Natural killer cell (primary cell): ENCODE data around the gene PTP4A2. TPM values are rescaled to one million over a fixed set of nuclear protein-coding genes. Genes with fewer than 3 reads are reported as not detected.

ENCODE experiments used
- ATAC-seq, 3 donors: fragments of 150-1000 bp in 2 of 3; fragments of 200-7000 bp in 1 of 3; cut with Tn5 transposase; 1 replicate in 1 of 3; 2 replicates in 2 of 3; pipeline ENCODE4 v1.10.0; 2021; ENCODE audit warnings: mild to moderate bottlenecking in 2 of 3, moderate library complexity in 2 of 3
- DNase-seq, 2 donors: peaks; one replicate each; pipeline versions ENCODE4 v3.0.0 to v3.0.0-alpha.2; 2013 to 2021; ENCODE audit warnings: mixed read lengths in 1 of 2
- H3K27ac ChIP-seq: one replicate; pipeline ENCODE4 v1.5.1; 2013; ENCODE audit warnings: mild to moderate bottlenecking, low read length
- H3K27me3 ChIP-seq: one replicate; pipeline ENCODE4 v1.6.1; 2013; ENCODE audit warnings: low read length; ENCODE audit not compliant: control insufficient read depth, insufficient read depth
- H3K36me3 ChIP-seq: one replicate; pipeline ENCODE4 v1.6.1; 2013; ENCODE audit warnings: low read length; ENCODE audit not compliant: control insufficient read depth, insufficient read depth
- H3K4me1 ChIP-seq: one replicate; pipeline ENCODE4 v1.6.1; 2013; ENCODE audit warnings: low read length; ENCODE audit not compliant: control insufficient read depth, insufficient read depth
- H3K4me3 ChIP-seq: one replicate; pipeline ENCODE4 v1.5.1; 2013; ENCODE audit warnings: low read length
- H3K9me3 ChIP-seq: one replicate; pipeline ENCODE4 v1.6.1; 2013; ENCODE audit warnings: low read length; ENCODE audit not compliant: control insufficient read depth, insufficient read depth
- H3K27ac Mint-ChIP-seq, 2 donors: one replicate each; pipeline ENCODE4 v1.8.0; 2022; ENCODE audit warnings: mild to moderate bottlenecking in 2 of 2, mixed read lengths in 2 of 2, moderate library complexity in 1 of 2
- H3K27me3 Mint-ChIP-seq, 2 donors: one replicate each; pipeline ENCODE4 v1.8.0; 2022; ENCODE audit warnings: low read depth in 2 of 2, mixed read lengths in 2 of 2
- H3K36me3 Mint-ChIP-seq: one replicate; pipeline ENCODE4 v1.8.0; 2022; ENCODE audit warnings: mixed read lengths
- H3K4me1 Mint-ChIP-seq, 2 donors: one replicate each; pipeline ENCODE4 v1.8.0; 2022; ENCODE audit warnings: mixed read lengths in 2 of 2
- H3K4me3 Mint-ChIP-seq: one replicate; pipeline ENCODE4 v1.8.0; 2022; ENCODE audit warnings: mild to moderate bottlenecking, moderate library complexity, mixed read lengths
- H3K9me3 Mint-ChIP-seq, 2 donors: one replicate each; pipeline ENCODE4 v1.8.0; 2022; ENCODE audit warnings: mixed read lengths in 2 of 2
- WGBS: methylation state at CpG from one replicate; pipeline ENCODE4 v1.1.7; 2013; ENCODE audit warnings: missing lambda C conversion rate; ENCODE audit not compliant: insufficient coverage; 5-methylcytosine and 5-hydroxymethylcytosine counted together
- intact Hi-C: fragments of 100-400 bp; cut with micrococcal nuclease; formaldehyde crosslinking; loops from one replicate; pipeline ENCODE4 v1.14.2; 2022
- total RNA-seq, 4 donors: library from RNA; stranded (reverse); fragments of 120-200 nt in 1 of 4; gene quantifications; one replicate each; pipeline versions ENCODE4 v1.2.3 to v1.2.4, GENCODE V29; 2013 to 2022
- TF ChIP-seq, protein P1 (sequence below): fragments of 200-600 bp; IDR thresholded peaks from one replicate; pipeline ENCODE4 v1.8.0; 2022; ENCODE audit warnings: antibody characterized with exemption

The PTP4A2 gene
- total RNA-seq, 3 donors from 2014 or later (not counting 1 experiment from before 2014, with no cell fraction given), result 435 to 527 (median 443) TPM

DNA sequence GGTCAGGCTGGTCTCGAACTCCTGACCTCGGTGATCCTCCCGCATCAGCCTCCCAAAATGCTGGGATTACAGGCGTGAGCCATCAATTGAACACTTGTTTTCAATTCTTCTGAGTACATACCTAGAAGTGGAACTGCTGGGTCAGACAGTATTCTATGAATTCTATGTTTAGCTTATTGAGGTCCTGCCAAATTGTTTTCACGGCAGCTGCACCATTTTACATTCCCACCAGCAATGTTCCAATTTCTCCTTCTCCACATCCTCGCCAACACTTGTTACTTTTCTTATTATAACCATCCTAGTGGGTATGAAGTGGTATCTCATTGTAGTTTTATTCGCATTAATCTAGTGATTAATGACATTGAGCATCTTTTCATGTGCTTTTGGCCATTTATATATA, 49.9 kb downstream of the PTP4A2 start:
- H3K27ac ChIP-seq, result no peak overlapping the region
- ATAC-seq (no peak), DNase-seq (no peak)
- no peaks in the 10 kb centered on the region for H3K36me3 Mint-ChIP-seq
- H3K4me3 Mint-ChIP-seq, result no peak overlapping the region
- intact Hi-C loops, result loop anchor here (5.0 kb wide), 1 partner anchor 49 kb away; the partner anchor contains the start of gene PTP4A2
- H3K36me3 ChIP-seq, result no peaks in the 10 kb centered on the region
- peaks cover 19% of the 10 kb centered on the region for H3K4me1 ChIP-seq
- no peaks in the 10 kb centered on the region for H3K27me3 ChIP-seq
- H3K9me3 Mint-ChIP-seq, result no peaks in the 10 kb centered on the region
- H3K27ac Mint-ChIP-seq, result peak overlapping the region; percentile 90 to 97
- TF ChIP-seq, protein P1, sequence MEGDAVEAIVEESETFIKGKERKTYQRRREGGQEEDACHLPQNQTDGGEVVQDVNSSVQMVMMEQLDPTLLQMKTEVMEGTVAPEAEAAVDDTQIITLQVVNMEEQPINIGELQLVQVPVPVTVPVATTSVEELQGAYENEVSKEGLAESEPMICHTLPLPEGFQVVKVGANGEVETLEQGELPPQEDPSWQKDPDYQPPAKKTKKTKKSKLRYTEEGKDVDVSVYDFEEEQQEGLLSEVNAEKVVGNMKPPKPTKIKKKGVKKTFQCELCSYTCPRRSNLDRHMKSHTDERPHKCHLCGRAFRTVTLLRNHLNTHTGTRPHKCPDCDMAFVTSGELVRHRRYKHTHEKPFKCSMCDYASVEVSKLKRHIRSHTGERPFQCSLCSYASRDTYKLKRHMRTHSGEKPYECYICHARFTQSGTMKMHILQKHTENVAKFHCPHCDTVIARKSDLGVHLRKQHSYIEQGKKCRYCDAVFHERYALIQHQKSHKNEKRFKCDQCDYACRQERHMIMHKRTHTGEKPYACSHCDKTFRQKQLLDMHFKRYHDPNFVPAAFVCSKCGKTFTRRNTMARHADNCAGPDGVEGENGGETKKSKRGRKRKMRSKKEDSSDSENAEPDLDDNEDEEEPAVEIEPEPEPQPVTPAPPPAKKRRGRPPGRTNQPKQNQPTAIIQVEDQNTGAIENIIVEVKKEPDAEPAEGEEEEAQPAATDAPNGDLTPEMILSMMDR, result no peak
- no peaks in the 10 kb centered on the region for H3K9me3 ChIP-seq
- no peaks in the 10 kb centered on the region for H3K27me3 Mint-ChIP-seq
- 97% methylated on average over 4 of the region's 7 CpGs for WGBS
- H3K4me3 ChIP-seq, result no peak overlapping the region
- H3K4me1 Mint-ChIP-seq, result peaks cover 19 to 20% of the 10 kb centered on the region in 2 donors

DNA sequence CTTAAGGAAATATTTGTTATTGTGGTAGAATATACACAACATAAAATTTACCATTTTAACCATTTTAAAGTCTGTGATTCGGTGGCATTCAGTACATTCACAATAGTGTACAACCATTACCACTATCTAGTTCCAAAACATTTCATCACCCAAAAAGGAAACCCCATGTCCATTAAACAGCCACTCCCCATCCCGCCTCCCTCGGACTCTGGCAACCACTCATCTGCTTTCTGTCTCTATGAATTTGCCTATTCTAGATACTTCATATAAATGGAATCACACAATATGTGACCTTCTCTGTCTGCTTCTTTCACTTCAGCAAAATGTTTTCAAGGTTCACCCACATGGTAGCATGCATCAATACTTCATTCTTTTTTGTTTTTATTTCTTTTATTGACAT, 51.3 kb downstream of the PTP4A2 start:
- Histone ChIP-seq H3K9me3 (no peaks in the 10 kb centered on the region), H3K27ac (no peak overlapping the region), H3K4me1 (peaks cover 19% of the 10 kb centered on the region), H3K36me3 (no peaks in the 10 kb centered on the region), H3K27me3 (no peaks in the 10 kb centered on the region), H3K4me3 (no peak overlapping the region)
- TF ChIP-seq, protein P1, result no peak
- DNase-seq, result no peak
- WGBS, result 86% methylated on average over 3 of the region's 3 CpGs
- Mint-ChIP-seq H3K36me3 (no peaks in the 10 kb centered on the region), H3K27me3 (no peaks in the 10 kb centered on the region), H3K9me3 (no peaks in the 10 kb centered on the region), H3K4me1 (peaks cover 19 to 21% of the 10 kb centered on the region in 2 donors), H3K27ac (peak overlapping the region; percentile 7 to 30), H3K4me3 (no peak overlapping the region)
- intact Hi-C loops, result loop anchor here (5.0 kb wide), 1 partner anchor 50 kb away; the partner anchor contains the start of gene PTP4A2
- no peak for ATAC-seq

DNA sequence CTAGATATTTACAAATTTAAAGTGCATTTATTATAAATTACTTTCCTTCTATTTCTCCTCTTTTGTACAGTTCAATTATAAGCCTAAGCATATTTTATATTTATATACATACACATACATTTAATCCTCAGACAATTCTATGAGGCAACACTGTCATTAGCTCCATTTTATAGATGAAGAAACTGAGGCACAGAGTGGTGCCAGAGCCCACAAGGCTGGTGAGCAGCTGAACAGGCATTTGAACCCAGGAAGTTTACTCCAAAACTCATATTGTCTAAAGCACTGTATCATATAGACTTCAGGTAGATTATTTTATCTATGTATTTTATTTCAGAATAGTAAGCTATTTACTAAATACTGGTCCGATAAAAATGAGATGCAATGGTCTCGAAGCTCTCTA, 52.3 kb downstream of the PTP4A2 start:
- Histone ChIP-seq H3K4me1 (peaks cover 26% of the 10 kb centered on the region), H3K27ac (no peak overlapping the region), H3K27me3 (no peaks in the 10 kb centered on the region), H3K36me3 (no peaks in the 10 kb centered on the region), H3K4me3 (no peak overlapping the region), H3K9me3 (no peaks in the 10 kb centered on the region)
- no peaks in the 10 kb centered on the region for H3K27me3 Mint-ChIP-seq
- peaks cover 23 to 32% of the 10 kb centered on the region in 2 donors for H3K4me1 Mint-ChIP-seq
- DNase-seq (no peak), ATAC-seq (no peak)
- TF ChIP-seq, protein P1, result no peak
- no peak overlapping the region for H3K4me3 Mint-ChIP-seq
- WGBS, result 87% methylated on average over 2 of the region's 2 CpGs
- intact Hi-C loops, result loop anchor here (5.0 kb wide), 1 partner anchor 51 kb away; the partner anchor contains the start of gene PTP4A2
- H3K27ac Mint-ChIP-seq, result no peak overlapping the region
- H3K9me3 Mint-ChIP-seq, result no peaks in the 10 kb centered on the region
- H3K36me3 Mint-ChIP-seq, result no peaks in the 10 kb centered on the region

GRCh38 chr1:31883357-31883942, 54.7 kb downstream of the PTP4A2 start:
- intact Hi-C loops, result no loop called here
- no peak overlapping the region for H3K4me3 Mint-ChIP-seq
- no peaks in the 10 kb centered on the region for H3K36me3 Mint-ChIP-seq
- Histone ChIP-seq H3K36me3 (no peaks in the 10 kb centered on the region), H3K27me3 (no peaks in the 10 kb centered on the region), H3K27ac (no peak overlapping the region), H3K4me3 (no peak overlapping the region), H3K9me3 (no peaks in the 10 kb centered on the region), H3K4me1 (peaks cover 22% of the 10 kb centered on the region)
- TF ChIP-seq, protein P1, result no peak
- no peak for ATAC-seq
- H3K4me1 Mint-ChIP-seq, result peaks cover 20 to 30% of the 10 kb centered on the region in 2 donors
- H3K9me3 Mint-ChIP-seq, result no peaks in the 10 kb centered on the region
- no peaks in the 10 kb centered on the region for H3K27me3 Mint-ChIP-seq
- H3K27ac Mint-ChIP-seq, result peak overlapping the region in 1 of 2 donors; percentile 21
- WGBS, result 100% methylated on average over 1 of the region's 3 CpGs
- no peak for DNase-seq
